GM18861 (cell line): ENCODE results near the gene WDR70.
"Not testable (repeated sequence)": the region's sequence is repeated elsewhere in the genome, so short reads cannot be mapped to it uniquely, and the experiment has no call there.

Experiments used
- ATAC-seq: cut with Tn5 transposase; IDR thresholded peaks from one replicate; pipeline ENCODE4 v1.9.1; 2021; ENCODE audit not compliant: unreplicated experiment

WDR70 gene

DNA sequence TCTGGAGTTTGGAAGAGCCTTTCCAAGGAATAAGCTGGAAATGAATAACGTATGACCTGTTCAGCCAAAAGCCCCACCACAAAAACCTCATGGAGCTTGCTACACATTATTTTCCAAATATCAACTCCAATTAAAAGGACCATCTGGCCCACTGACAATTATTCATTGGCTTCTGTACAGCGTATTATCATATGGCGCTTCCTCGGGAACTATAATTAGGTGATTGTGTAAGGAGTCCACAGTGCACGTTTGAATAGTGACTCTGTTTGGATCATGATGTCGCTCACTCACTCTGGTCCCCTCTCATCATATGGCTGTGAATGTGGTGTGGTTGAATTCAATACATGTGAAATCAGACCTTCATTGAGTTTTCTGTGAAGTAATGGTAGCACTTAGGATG is 408.6 kb downstream of the WDR70 start:
- no peak for ATAC-seq

DNA sequence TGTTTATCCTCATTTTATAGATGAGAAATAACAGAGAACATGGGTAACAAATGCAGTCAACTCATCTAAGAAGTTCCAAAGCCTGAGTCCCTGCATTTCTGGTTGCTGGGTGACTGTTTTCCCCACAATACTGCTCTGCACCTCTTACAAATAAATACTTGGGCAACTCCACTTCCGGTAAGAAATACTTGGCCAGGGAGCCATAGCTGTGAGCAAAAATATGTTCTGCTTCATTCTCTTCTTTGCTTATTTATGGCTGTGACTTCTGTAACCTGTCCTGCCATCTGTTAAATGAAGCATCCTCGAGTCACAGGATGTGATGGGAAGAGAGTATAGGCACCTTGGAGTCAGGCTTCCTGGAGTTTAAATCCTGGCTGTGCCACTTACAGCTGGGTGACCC is 410.9 kb downstream of the WDR70 start:
- no peak for ATAC-seq

DNA sequence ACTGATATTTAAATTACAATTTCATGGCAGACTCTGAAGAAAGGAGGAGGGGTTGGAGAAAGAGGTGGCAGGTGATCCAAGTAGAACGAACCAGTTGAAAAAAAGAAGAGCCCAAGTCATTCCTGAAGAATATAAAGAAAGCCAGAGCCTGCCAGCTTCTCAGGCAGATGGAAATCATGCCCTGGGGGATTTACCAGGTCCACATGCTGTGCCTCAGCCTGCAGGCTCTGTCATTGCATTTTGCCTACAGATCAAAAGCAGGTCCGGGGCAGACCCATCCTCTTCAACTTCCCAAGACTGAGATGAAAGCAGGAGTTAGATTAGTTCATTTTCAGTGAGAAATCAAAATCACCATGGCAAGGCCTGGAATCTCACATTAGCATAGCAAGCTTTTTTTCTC is 412.2 kb downstream of the WDR70 start:
- no peak for ATAC-seq

DNA sequence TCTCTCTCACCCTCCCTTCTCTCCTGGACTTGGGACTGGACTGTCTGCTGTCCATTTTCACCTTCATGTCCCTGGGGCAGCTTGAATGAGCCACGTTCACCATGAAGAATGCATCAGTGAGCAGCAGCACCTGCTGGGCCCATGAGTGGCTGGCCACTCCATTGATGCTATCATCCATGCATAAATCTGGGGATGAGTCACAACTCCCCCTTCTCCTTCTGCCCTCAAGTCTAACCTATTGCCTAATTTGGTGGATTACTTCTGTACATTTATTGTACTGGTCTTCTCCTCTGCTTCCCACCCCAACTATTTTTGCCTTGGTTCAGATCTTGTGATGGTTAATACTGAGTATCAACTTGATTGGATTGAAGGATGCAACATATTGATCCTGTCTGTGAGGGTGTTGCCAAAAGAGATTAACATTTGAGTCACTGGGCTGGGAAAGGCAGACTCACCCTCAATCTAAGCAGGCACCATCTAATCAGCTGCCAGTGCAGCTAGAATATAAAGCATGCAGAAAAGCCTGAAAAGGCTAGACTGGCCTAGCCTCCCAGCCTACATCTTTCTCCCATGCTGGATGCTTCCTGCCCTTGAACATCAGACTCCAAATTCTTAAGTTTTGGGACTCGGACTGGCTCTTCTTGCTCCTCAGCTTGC is 414.0 kb downstream of the WDR70 start:
- no peak for ATAC-seq

DNA sequence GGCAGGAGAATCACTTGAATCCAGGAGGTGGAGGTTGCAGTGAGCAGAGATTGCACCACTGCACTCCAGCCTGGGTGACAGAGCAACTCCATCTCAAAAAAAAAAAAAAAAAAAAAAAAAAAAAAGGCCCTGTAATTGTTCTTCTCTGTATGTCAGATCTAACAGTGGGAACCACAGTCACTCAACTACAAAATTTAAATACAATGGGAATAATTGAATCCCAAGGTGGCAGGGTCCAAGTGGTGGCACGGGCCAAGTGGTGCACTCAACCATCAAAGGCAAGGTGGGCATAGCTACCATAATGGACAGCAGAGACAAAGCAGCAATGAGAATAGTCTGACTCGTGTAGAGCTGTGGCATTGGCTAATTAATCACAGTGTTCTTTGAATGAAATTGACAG is 416.2 kb downstream of the WDR70 start:
- ATAC-seq = not testable (repeated sequence)

DNA sequence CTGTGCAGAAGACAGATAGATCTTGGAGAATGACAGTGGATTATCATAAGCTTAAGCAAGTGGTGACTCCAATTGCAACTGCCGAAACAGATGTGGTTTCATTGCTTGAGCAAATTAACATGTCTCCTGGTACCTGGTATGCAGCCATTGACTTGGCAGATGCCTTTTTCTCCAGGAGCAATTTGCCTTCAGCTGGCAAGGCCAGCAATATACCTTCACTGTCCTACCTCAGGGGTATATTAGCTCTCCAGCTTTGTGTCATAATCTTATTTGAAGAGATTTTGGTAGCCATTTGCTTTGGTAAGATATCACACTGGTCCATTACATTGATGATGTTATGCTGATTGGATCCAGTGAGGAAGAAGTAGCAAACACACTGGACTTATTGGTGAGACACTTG is 417.3 kb downstream of the WDR70 start:
- not testable (repeated sequence) for ATAC-seq

DNA sequence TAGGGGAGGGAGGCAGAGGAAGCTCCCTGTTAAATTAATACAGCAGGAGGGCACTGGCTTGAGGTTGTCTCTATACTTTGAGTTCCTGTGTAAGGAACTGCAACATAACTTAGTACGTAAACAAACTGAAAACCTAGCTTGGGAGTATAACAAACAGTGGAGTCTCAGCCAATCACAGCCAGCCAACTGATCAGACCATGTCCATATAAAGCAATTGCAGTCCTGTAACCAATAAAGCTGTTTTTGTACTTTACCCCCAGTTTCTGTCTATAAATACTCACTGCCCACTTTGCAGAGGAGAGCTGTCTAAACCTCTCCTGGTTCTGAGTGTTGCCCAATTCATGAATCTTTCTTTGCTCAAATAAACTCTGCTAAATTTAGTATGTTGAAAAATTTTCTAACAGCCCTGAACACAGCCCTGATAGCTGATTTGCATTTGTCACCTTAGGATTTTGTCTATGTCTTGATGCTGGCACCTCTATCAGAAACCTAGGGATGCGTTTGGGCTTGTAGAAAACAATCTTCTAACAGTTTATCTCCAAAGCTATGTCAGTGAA is 420.8 kb downstream of the WDR70 start:
- ATAC-seq = no peak

DNA sequence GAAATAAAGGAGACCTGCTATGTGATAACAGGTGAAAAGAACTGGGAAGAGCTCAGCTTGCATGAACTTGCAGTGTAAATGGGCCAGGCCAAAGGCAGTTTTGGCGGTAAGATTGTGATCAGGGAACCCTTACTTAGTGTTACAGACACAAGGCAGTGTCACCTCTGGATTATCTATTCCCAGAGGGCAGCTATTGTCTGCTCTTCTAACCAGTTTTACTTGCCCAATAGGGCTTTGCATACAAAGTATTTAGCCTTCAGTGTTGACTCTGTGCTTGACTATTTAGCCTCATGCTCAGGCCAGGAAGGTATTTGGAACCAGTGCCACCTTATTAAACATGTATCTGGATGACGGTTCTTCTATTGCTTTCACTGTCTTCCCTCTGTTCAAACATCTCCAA is 422.4 kb downstream of the WDR70 start:
- ATAC-seq = no peak
